ENCODE results near the gene AHNAK. TPM values are rescaled to one million over a fixed set of nuclear protein-coding genes. Genes with fewer than 3 reads are reported as not detected.

AHNAK gene
- total RNA-seq, 4 donors from 2014 or later, result 571 to 1,016 (median 697) TPM

- DNase-seq, result peak in 2 of 3 donors; percentile 67 to 74
- TF ChIP-seq POLR2A (IDR thresholded peaks at IDR 0.05), result no peak
- TF ChIP-seq, protein P1, sequence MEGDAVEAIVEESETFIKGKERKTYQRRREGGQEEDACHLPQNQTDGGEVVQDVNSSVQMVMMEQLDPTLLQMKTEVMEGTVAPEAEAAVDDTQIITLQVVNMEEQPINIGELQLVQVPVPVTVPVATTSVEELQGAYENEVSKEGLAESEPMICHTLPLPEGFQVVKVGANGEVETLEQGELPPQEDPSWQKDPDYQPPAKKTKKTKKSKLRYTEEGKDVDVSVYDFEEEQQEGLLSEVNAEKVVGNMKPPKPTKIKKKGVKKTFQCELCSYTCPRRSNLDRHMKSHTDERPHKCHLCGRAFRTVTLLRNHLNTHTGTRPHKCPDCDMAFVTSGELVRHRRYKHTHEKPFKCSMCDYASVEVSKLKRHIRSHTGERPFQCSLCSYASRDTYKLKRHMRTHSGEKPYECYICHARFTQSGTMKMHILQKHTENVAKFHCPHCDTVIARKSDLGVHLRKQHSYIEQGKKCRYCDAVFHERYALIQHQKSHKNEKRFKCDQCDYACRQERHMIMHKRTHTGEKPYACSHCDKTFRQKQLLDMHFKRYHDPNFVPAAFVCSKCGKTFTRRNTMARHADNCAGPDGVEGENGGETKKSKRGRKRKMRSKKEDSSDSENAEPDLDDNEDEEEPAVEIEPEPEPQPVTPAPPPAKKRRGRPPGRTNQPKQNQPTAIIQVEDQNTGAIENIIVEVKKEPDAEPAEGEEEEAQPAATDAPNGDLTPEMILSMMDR (IDR thresholded peaks at IDR 0.05), result no peak
- Histone ChIP-seq H3K9me3 (no peaks in the 10 kb centered on the region), H3K27me3 (no peaks in the 10 kb centered on the region), H3K27ac (peak overlapping the region; percentile 87 to 99 (median 93)), H3K4me1 (peaks cover 23 to 82% (median 57%) of the 10 kb centered on the region in 4 donors), H3K4me3 (peak overlapping the region; percentile 14 to 99 (median 50)), H3K36me3 (peaks cover 0 to 11% (median 0%) of the 10 kb centered on the region in 3 donors)
Measured at GRCh38 chr11:62540804-62541701, 5.6 kb downstream of the AHNAK start.

DNA sequence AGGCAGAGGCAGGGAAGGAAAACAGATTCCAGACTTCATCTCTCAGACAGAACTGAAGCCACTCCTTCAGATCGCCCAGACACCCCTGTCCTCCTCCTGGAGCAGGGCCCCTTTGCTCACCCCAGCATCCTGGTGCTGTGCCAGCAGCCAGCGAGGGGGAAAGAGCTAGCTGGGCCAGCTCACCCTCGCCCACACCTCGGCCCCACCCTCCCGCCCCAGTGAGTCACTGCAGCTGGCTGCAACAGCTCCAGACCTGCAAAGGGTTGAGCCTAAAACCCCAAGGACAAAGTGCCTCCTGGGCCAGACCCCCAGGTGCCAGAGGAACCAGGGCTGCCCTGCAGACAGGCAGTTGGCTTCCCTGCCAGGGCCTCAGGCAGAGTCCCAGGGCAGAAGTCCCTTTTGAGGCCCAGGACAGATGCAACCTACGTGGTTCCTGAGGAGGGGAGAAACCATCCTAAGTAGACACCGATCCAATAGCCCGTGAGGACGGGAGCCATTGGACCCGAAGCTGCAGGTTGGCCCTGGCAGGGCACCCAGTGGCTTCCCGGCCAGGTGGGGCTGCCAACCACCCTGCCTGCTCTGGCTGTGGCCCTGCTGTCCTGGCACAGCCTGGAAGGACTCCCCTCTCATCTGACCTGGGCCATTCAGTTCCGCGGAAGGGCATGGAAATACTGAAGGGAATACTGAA, 7.2 kb downstream of the AHNAK start:
- peak overlapping the region in 3 of 4 donors; percentile 18 to 85 (median 41) for H3K4me3 ChIP-seq
- H3K4me1 ChIP-seq, result peaks cover 23 to 83% (median 57%) of the 10 kb centered on the region in 4 donors
- peak in 1 of 2 donors; percentile 13 for TF ChIP-seq POLR2A (IDR thresholded peaks at IDR 0.05)
- TF ChIP-seq, protein P1 (IDR thresholded peaks at IDR 0.05), result no peak
- no peaks in the 10 kb centered on the region for H3K27me3 ChIP-seq
- peak overlapping the region; percentile 87 to 99 (median 93) for H3K27ac ChIP-seq
- DNase-seq, result peak in 2 of 3 donors; percentile 78 to 86
- H3K9me3 ChIP-seq, result no peaks in the 10 kb centered on the region
- H3K36me3 ChIP-seq, result peaks cover 0 to 28% (median 0%) of the 10 kb centered on the region in 3 donors

DNA sequence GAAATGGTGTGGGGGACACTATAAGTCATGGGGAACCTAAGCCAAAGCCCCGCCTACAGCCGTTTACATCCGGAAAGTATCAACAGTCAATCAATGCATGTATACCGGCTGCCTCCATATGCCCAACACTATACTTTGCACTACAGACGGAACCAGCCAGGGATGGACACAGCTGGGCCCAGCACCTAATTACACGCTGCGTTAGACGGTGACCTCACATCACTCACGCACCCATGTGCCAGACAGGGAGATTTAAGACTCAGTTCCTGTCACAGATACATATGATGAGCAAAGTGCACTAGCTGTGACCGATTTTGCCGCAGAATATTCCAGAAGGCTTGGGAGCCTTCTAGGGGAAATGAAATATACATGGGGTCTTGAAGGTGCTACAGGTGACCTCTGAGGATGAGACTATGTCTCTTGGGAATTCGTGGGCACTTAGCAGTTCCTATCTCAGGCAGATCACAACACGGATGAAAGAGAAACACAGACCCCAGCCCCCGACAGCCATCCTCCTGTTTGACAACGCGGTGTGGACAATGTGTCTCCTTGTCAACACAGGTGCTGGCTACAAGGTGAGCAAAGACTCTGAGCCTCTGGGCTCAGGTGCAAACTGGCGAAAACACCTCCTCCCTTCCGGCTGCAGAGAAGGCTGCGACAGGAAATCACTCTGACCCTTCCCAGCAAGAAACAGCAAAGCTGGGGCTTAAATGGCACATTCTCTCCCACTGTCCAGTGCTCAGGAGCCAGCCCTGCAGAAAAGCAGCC, 8.0 kb downstream of the AHNAK start:
- H3K4me3 ChIP-seq, result peak overlapping the region in 3 of 4 donors; percentile 18 to 85 (median 41)
- DNase-seq, result no peak
- H3K9me3 ChIP-seq, result no peaks in the 10 kb centered on the region
- TF ChIP-seq POLR2A (IDR thresholded peaks at IDR 0.05), result no peak
- TF ChIP-seq, protein P1 (IDR thresholded peaks at IDR 0.05), result no peak
- H3K27me3 ChIP-seq, result no peaks in the 10 kb centered on the region
- H3K36me3 ChIP-seq, result peaks cover 0 to 35% (median 2%) of the 10 kb centered on the region in 3 donors
- peaks cover 23 to 76% (median 54%) of the 10 kb centered on the region in 4 donors for H3K4me1 ChIP-seq
- peak overlapping the region; percentile 87 to 99 (median 93) for H3K27ac ChIP-seq

- peak overlapping the region in 2 of 4 donors; percentile 32 to 35 for H3K27ac ChIP-seq
Measured at GRCh38 chr11:62536301-62536957, 10.2 kb downstream of the AHNAK start.

More at GRCh38 chr11:62536301-62536957, 10.2 kb downstream of the AHNAK start:
- TF ChIP-seq, protein P1 (IDR thresholded peaks at IDR 0.05), result no peak
- no peak for TF ChIP-seq POLR2A (IDR thresholded peaks at IDR 0.05)
- DNase-seq, result no peak
- Histone ChIP-seq H3K4me1 (peaks cover 19 to 55% (median 33%) of the 10 kb centered on the region in 4 donors), H3K9me3 (no peaks in the 10 kb centered on the region), H3K27me3 (no peaks in the 10 kb centered on the region), H3K36me3 (peaks cover 0 to 58% (median 3%) of the 10 kb centered on the region in 3 donors), H3K4me3 (no peak overlapping the region)

All from Peyer's patch (tissue), 4 donors.